ENCODE measurements around the gene SLC36A1.
A peak's percentile ranks its signal among the peaks of the same experiment; 100 is the strongest.
"Not testable (repeated sequence)": the region's sequence is repeated elsewhere in the genome, so short reads cannot be mapped to it uniquely, and the experiment has no call there.

The SLC36A1 gene

DNA sequence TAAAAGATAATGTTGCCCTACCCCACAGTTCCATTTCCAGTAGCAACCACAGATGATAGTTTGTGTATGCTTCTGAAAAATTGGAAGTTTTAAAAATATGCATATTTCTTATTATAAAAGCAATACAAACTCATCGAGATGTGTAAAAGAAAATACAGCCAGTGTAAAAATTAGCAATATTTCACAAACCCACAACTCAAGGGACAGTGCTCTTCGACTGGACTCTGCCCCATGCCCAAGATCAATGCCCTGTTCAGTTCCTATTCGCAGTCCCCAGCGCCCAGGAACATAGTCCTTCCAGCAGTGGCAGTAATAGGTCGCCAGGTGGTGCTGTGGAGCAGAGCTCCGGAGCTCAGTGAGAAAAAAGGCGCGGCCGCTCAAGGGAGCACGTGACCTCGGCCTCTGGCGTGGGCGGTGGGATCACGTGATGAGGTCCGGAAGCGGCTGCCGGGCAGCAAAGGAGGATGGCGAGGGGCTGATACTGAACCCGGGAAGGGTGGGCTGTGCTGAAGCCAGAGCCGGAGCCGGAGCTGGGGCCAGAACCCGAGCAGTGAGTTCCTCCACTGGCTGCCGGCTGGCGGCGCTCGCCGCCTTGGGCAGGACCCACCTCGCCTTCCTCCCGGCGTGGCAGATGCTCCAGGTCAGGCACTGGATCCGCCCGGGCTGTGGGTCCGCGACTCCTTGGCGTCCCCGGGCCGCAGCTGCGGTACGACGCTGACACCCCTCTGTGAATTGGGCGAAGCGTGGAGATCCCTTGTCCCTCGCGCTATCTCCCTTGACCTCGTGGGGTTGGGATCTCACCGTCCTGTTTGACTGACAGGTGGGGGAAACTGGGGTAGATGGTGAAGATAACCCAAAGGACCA lies at the start of gene SLC36A1:
Gene SLC36A1 (plus strand): TSS at position 430 of the 864 bp plus-strand sequence. CDS start 11,190 bp downstream, outside the sequence.
- DNase-seq (ENCODE audit: low spot score), result peak; percentile 90

GRCh38 chr5:151405334-151406160 lies 41.9 kb upstream of the SLC36A1 start:
- DNase-seq (ENCODE audit: low spot score), result no peak

GRCh38 chr5:151406322-151406947 lies 41.0 kb upstream of the SLC36A1 start:
- DNase-seq (ENCODE audit: low spot score), result peak; percentile 12

DNA sequence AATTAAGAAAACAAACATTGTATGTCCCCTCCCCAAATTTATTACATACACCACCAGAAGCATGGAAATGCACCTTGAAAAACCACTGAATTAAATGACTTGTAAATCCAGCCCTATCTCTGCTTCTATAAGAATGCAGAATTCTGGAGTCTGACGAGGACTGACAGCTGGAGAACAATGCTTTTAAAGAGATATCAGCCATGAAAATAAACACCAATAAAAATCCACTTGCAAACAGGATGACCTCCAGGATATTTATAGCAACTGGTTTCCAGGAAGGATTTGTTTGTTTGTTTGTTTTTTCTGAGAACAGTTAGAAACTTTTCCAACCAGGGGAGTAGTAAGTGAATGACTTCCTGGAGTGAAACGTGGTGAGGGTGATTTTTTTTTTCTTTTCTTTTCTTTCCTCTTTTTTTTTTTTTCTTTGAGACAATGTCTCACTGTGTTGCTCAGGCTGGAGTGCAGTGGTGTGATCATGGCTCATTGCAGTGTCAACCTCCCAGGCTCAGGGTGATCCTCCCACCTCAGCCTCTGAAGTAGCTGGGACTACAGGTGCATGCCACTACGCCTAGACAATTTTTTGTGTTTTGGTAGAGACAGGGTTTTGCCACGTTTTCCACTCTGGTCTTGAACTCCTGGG lies 38.7 kb upstream of the SLC36A1 start:
- DNase-seq (ENCODE audit: low spot score), result no peak

DNA sequence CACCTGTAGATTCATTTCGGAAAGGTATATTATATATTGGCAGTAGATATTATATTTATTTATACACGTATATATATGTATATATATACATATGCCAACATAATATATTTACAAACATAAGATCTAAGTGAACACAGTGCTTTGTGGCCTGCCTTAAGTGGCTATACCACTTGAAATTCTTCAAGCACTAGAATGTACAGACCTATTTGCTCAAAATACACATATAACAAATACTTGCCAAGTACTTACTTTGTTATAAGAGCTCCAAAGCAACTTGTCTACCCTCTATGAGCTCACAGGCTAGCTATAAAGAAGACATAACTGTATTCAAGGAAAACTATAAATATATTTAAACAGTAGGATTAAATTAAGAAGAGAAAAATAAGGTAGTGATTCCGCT lies 33.6 kb upstream of the SLC36A1 start:
- no peak for DNase-seq (ENCODE audit: low spot score)

GRCh38 chr5:151414536-151414935 lies 32.9 kb upstream of the SLC36A1 start:
- no peak for DNase-seq (ENCODE audit: low spot score)

- DNase-seq (ENCODE audit: low spot score), result no peak
These were observed 29.7 kb upstream of the SLC36A1 start for GRCh38 chr5:151417712-151418111.

- no peak for DNase-seq (ENCODE audit: low spot score)
These were observed 27.3 kb upstream of the SLC36A1 start for GRCh38 chr5:151420127-151420526.

DNA sequence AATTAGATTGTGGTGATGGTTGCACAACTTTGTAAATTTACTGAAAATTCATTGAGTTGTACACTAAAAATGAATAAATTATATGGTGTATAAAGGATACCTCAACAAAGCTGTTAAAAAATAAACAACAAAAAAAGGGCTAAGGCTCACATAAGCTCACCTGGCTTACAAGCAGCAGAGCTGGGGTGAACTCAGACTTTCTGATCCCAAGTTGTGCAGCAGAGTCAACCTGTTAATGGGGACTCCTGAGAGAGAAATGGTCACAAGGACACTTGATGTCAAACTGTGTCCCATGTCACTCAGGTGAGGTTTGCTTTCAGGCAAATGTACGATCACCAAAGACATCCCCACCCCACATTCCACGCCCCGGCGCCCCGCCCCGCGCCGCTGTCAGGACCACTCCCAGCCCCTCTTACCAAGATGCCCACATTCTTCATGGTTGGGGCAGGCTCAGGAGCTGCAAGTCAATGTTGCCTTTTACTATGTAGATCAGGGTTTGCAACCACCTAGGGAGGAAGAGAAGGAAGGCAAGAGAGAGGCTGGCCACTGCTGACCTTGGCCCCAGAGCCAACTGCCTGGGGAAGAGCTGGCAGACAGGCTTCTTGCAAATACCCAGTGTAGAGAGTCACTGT lies 22.4 kb upstream of the SLC36A1 start:
- DNase-seq (ENCODE audit: low spot score), result no peak

GRCh38 chr5:151426347-151426746 lies 21.1 kb upstream of the SLC36A1 start:
- not testable (repeated sequence) for DNase-seq (ENCODE audit: low spot score)

- DNase-seq (ENCODE audit: low spot score), result no peak
These were observed 20.1 kb upstream of the SLC36A1 start for GRCh38 chr5:151427258-151427657.

- DNase-seq (ENCODE audit: low spot score), result no peak
These were observed 16.7 kb upstream of the SLC36A1 start for GRCh38 chr5:151430731-151431130.

GRCh38 chr5:151431666-151432065 lies 15.7 kb upstream of the SLC36A1 start:
- no peak for DNase-seq (ENCODE audit: low spot score)

- DNase-seq (ENCODE audit: low spot score), result no peak
These were observed 15.2 kb upstream of the SLC36A1 start for GRCh38 chr5:151432210-151432609.

GRCh38 chr5:151434570-151435237 lies 12.7 kb upstream of the SLC36A1 start:
- no peak for DNase-seq (ENCODE audit: low spot score)

- DNase-seq (ENCODE audit: low spot score), result no peak
These were observed 909 bp downstream of the SLC36A1 start for GRCh38 chr5:151448038-151448985.

DNA sequence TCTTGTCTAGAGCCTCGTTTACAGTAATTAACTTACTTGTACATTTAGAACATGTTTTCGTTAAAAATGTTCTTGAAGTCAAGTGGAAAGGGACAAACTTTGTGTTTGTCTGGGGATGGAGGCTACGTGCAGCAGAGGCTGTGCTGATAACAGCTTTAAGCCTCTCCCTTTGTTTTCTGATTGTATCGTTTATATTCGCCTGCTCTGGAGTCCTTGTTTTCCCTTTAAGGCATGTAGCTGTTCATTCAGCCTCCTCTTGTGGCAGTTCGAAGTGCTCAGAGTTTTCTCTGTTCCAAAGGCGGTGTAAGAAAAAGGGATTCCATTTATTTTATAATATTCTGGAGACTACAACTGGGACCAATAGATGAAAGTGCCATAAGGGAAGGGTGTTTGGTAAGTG lies 1.9 kb downstream of the SLC36A1 start:
- no peak for DNase-seq (ENCODE audit: low spot score)

- no peak for DNase-seq (ENCODE audit: low spot score)
These were observed 2.4 kb downstream of the SLC36A1 start for GRCh38 chr5:151449839-151450238.

- no peak for DNase-seq (ENCODE audit: low spot score)
These were observed 3.2 kb downstream of the SLC36A1 start for GRCh38 chr5:151450605-151451004.

All from hepatic stellate cell (primary cell).